GM18505 (cell line): ENCODE results near the gene RNF13.

Source experiments
- ATAC-seq: cut with Tn5 transposase; IDR thresholded peaks from one replicate; pipeline ENCODE4 v1.9.1; 2021; ENCODE audit not compliant: unreplicated experiment
- POLR2A ChIP-seq: IDR thresholded peaks from 4 replicates; pipeline ENCODE4 v1.6.1; 2011; ENCODE audit warnings: borderline replicate concordance; ENCODE audit not compliant: insufficient read depth, insufficient read length; ENCODE audit errors: extremely low read depth

Gene RNF13

DNA sequence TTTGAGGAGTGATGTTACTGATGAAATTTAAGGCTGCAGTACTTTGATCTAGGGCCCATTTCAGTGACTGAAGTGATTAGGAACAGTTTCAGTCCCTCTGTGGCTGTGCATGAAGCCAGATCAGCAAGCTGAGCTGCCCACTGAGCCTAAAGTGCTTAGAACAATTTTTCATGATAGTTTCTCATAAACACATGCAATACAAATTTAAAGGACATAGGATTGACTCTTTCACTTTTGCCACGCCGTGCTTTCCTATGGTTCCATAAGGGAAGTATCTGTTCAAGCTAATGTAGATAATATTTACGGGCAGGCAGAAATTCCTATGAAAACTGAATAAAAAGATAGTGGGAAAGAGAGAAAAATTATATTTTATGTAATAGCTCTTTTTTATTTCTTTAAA is 31.3 kb upstream of the RNF13 start:
- no peak for TF ChIP-seq POLR2A
- ATAC-seq, result no peak

DNA sequence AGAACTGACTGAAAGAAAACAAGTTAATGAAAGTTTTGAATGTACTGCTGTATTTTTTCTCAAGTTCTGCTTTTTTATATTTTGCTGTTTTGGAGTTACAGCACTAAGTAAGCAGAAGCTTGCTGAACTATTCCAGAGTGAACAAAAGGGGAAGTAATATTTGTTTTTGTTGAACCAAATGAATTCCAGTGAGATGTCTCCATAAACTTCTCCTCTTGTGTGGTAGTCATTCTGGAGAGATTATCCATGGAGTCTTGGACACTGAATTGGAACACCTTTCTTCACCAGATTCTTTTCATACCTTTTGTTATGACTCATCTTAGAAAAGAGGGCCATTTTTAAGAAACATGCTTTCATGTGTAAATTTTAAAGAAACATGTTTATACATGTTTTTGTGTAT is 29.4 kb upstream of the RNF13 start:
- no peak for TF ChIP-seq POLR2A
- ATAC-seq, result no peak

DNA sequence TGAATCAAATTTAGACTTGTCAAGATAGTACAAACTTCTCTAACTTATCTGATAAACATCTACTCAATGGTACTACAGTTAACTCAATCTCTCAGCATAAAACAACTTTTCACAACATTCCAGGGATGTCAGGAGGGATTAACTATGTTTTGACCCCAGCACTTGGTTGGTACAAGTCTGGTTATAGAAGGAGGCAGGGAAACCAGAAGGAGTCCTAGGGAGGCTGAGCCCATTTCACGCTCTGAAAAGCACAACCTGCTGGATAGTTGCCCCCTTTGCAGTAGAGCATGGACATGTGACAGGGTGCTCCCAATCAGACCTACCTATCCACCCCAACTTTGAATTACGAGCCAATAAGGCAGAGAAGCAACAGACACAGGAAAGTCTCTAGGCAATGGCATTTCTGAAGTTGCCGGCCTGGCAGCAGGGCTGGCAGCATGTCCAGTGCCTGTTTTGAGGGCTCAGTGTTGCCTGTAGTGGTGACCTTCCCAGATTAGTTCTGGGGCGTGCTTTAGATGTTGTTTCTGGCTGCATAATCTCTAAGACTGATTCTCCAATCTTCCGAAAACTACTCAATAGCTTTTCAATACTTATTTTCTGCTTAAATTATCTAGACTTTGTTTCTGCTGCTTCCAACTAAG is 28.8 kb upstream of the RNF13 start:
- no peak for ATAC-seq
- no peak for TF ChIP-seq POLR2A

DNA sequence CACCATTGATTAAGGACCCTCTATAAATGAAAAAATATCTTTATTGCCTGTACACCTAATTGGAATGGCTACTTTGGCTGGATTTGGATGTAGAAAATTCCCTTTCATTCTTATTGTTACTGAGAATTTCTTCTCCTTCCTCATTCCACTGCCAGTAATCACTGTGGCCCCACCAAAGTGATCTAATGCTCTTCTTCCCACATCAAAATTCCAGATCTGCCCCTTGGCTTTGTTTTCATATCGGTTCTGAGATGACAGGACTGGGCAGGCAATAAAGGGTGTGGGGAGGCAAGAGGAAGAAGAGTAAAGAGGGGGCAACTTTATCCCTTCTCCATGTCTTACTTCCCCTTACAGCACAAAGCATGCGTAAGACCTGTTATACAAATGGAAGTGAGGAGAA is 22.7 kb upstream of the RNF13 start:
- no peak for ATAC-seq

DNA sequence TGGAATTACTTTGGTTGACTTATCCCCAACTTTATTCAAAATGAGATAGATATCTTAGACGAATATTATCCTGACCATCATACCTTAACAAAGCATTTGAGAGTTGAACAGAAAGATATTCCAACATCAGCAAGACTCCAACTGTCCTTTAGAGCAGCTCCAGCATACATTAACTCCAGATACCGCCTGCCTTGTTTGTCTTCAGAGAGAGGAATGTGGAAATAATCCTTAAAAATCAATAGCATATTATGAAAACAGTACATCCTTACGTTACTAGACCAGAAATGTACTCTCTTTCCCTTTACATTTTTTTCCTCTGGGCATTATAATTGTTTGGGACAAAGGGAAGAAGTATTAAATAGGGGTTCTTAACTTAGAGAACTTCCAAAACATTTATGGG is 22.3 kb upstream of the RNF13 start:
- ATAC-seq, result no peak
- TF ChIP-seq POLR2A, result no peak

More for the DNA sequence above, 22.7 kb upstream of the RNF13 start:
- no peak for TF ChIP-seq POLR2A

DNA sequence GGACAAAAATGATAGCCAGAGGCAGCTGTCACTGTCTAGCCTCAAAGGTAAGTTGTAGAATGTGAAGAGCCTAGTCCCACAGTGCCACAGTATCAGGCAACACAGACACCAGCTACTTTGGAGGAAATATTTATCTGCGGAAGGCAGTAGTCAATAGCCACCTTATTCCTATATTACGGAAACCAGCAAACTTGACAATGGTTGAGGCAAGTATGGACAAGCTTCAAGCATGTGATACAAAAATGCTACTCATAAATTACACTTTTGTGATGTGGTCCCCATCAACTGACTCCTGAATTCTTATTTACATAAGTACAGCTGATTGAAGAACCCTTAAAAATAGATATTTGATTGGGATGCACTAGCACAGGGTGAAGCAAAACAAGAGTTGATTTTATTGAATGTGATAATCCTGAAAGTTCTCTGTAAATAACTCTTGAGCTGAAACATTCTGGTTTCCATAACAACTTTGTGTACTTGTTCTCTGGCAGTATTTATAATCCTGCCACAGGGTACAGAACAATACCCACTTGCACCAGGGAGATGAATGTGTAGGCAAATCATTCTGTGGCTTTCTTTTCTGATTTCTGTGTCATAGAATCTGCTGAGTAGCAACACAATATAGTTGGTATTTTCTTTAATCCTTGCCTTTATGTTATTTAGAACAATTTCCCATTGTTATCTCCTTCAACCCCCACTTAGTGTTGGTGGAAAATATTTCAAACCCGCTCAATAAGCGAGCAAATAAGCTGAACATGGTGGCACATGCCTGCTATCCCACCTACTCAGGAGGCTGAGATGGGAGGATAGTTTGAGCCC is 20.4 kb upstream of the RNF13 start, which contains the start of gene ANKUB1:
Gene ANKUB1, minus strand, starts transcription at position 103 of the 819 bp plus-strand sequence. CDS start 188 bp downstream, outside the sequence.
- no peak for ATAC-seq
- no peak for TF ChIP-seq POLR2A

DNA sequence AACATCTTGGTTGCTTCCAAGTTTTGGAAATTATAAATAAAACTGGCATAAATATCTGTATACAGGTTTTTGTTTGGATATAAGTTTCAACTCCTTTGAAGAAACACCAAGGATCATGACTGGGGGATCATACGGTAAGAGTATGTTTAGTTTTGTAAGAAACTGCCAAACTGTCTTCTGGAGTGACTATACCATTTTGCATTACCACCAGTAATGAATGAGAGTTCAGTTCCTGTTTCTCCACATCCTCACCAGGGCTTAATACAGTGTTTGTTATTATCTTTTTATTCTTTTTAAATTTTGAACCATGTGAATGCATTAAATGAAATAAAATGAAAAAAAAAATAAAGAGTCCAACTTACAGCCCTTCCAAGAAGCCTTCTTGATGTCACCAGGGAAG is 17.0 kb upstream of the RNF13 start:
- no peak for TF ChIP-seq POLR2A
- no peak for ATAC-seq

DNA sequence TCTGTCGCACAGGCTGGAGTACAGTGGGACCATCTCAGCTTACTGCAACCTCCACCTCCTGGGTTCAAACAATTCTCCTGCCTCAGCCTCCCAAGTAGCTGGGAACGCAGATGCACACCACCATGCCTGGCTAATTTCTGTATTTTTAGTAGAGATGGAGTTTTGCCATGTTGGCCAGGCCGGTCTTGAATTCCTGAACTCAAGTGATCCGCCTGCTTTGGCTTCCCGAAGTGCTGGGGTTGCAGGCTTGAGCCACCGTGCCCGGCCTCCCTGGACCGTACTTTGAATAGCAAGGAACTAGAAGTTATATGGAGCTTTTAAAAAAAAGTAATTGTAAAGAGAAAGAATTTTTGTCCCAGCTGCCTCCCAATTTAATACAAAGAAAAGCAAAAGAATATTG is 12.3 kb upstream of the RNF13 start:
- TF ChIP-seq POLR2A, result no peak
- ATAC-seq, result no peak

DNA sequence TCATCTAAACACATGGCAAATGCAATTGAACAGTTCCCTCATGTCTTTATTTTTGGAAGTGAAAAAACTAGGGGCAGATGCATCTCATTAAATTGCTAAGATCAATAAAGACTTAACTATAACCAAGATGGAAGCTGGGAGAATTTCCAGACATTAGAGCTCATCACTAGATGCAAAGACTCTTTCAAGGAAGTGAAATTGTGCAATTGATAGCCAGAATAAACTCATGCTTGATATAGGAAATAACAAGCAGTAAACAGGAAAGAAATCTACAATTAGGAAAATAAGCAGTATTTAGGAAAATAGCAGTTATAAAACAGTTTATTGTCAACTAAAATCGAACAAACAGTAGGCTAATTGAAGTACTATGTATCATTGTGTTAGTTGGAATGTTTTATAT is 11.8 kb upstream of the RNF13 start:
- no peak for ATAC-seq
- no peak for TF ChIP-seq POLR2A

DNA sequence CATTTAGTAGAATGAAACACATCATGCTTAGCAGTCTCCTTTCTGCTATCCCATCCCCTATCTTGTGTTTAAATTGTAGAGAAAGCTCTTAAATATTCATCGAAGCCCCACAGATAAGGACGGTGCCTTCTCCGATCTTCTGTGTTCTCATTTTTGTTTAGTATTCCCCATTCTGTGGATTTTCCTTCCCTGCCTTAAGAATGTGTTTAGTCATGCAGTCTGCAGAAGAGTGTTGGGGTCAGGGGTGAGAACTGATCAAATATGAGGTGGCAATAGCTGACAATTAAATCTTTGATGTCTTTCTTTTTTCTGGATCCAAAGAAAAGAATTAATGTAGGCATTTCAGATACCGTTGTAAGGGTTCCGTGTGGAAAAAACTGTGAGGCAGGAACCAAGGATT is 11.4 kb upstream of the RNF13 start:
- TF ChIP-seq POLR2A, result no peak
- ATAC-seq, result no peak

DNA sequence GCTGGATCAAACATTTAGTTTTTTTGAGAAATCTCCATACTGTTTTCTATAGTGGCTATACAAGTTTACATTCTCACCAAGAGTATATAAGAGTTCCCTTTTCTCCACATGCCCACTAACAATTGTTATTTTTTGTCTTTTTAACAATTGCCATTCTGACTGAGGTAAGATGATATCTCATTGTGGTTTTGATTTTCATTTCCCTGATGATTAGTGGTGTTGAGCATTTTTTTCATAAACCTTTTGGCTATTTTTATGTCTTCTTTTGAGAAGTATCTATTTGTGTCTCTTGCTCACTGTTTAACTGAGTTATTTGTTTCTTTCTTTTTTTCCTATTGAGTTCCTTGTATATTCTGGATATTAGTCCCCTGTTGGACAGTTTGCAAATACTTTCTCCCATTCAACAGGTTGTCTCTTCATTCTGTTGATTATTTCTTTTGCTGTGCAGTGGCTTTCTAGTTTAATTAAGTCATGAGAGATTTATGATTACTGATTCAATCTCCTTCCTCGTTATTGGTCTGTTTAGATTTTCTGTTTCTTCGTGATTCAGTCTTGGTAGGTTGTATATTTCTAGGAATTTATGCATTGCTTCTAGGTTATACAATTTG is 6.7 kb upstream of the RNF13 start:
- ATAC-seq, result no peak
- no peak for TF ChIP-seq POLR2A

DNA sequence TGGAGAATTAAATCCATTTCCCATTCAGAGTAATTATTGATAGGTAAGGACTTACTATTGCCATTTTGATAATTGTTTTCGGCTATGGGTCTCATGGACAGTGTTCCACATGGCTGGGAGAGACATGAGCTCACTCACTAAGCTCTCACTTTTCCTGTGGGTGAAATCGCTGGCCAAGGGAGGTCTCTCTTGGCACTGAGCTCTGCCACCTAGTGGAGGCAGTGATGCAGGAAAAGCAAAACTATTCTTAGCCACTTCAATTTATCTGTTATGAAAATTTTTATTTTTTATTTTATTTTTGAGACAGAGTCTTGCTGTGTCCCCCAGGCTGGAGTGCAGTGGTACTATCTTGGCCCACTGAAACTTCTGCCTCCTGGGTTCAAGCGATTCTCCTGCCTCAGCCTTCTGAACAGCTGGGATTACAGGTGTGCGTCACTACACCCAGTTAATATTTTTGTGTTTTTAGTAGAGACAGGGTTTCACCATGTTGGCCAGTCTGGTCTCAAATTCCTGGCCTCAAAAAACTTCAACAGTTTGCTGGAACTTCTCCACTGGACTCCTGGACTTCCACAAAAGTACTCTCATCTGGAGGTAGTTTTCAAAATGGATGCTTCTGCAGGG is 4.7 kb upstream of the RNF13 start:
- TF ChIP-seq POLR2A, result no peak
- no peak for ATAC-seq

DNA sequence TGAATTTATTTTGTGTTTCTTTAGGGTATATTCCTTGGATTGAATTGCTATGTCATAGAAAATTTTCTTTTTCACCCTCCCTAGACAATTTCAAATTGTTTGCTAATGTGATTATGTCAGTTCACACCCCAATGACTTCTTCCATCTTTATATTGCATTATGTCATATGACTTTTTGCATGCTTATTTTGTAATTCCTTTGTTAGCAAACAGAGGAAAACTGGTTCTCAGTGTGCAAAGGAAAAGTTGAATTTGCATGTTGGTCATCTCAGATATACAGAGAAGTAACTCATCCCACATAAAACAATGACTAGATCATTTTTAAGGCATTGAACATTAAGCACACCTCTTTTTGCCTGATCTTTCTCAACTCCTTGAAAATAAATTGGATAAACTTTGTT is 3.3 kb upstream of the RNF13 start:
- no peak for TF ChIP-seq POLR2A
- no peak for ATAC-seq
